Measurements from ENCODE around the gene EPS8.

The EPS8 gene

GRCh38 chr12:15712823-15713660, 76.1 kb downstream of the EPS8 start:
- DNase-seq = no peak

- no peak for DNase-seq
These were observed 77.0 kb downstream of the EPS8 start for GRCh38 chr12:15712160-15712559.

DNA sequence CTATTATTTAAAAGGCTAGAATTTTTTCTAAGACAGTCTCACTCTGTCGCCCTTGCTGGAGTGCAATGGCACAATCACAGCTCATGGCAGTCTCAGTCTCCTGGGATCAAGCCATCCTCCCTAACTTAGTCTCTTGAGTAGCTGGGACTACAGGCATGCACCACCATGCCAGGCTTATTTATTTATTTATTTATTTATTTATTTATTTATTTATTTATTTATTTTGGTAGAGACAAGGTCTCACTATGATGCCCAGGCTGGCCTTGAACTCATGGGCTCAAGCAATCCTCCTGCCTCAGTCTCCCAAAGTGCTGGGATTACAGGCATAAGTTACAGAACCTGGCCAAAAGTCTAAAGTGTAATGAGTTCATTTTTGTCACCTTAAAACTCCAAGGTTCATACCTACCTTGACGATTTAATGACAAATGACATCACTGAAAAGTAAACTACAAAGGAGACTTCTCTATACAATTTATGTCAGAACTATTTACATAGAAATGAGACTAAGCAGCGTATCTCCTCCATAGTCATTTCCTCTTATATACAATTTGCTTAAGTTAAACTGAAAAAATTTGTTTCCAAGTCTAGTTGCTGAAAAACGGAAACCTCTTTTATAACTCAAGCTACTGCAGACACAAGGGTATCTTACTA, 78.2 kb downstream of the EPS8 start:
- no peak for DNase-seq

- DNase-seq = no peak
These were observed 79.6 kb downstream of the EPS8 start for GRCh38 chr12:15709551-15709950.

DNA sequence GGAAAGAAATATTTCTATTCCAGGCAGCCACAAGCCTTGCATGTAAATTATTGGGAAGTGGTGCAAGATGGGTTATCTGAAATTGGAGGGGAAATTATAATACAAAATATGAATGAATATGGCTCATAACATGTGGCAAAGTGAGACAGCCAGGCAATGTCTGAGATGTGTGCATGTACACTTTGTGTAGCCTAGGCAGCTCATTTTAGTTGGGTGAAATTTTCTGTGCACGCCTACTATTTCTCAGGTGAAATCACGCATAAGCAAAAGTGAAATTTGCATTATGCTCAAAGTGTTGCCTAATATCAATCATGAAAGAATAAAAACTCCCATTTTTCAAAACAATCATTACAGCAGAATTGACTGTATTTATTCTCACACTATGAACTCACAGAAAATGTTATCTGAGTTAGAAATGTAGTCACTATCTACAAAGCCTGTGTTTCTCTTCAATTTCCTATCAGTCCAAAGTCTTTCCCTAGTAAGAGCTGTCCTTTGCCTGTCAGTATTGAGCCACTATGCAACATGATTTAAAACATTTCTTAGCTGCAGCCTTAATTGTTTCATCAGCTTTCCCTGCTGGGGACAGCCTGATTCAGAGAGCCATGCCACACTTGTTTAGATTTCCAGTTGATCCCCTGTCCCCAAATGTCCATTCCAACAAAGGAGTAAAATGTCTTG, 80.7 kb downstream of the EPS8 start:
- no peak for DNase-seq

DNA sequence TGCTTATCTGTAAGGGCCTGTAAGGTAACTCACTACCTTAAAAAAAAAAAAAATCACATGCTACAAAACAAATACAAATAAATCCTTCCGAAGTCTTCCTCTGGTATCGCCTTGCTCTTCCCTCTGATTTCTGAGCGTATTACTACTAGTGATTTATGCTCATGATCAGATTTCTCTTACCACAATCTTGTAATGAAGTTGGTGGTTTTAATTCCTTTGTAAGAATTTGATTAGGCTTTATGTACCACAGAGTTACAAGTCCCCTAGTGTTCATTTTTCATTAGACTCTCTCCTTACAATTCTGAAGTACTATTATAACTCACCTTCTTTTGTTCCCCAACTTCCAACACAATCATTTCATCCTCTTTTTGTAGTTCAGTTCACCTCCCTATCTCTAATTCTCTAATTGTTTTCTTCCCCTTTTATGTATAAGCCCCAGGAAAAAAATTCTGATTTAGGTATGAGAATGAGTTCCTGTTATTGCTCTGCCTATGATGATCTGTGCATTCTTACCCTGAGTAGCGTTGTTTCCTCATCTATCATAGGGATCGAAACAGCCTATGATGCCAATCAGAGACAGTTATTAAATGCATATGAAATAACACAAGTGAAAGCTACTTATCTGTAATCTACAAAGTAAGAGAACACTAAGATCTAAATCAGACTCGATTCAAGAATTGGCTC, 81.5 kb downstream of the EPS8 start:
- DNase-seq = no peak

DNA sequence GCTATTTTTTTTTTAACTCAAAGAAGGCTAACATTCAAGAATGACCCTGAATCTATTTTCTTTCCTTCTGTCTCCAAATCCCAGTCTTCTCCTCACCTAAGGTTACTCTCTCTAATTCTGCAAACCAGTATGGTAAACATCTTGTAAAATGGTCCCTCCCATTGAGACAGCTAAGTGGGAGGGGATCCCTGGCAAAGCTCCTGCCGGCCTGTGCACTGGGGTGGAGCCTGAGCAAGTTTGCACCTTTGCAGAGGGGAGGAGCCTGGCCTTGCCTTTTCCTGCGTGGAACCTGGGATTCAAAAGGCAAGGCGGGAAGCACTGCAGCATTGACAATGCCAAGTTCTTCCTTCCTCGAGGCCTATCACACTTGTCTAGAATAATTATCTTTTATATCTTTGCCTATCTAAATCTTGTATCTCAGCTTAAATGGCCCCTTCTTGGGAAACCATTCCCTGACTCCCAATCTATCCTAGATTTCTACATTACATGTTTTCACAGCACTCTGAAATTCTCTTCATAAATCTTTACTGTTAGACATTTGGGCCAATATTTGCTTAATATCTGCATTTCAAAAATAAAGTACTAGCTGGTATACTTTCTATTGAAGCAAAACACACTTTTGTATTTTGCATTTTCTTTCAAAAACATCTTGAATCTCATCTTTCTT, 83.0 kb downstream of the EPS8 start:
- no peak for DNase-seq

GRCh38 chr12:15705606-15706005, 83.6 kb downstream of the EPS8 start:
- no peak for DNase-seq

- DNase-seq = no peak
These were observed 86.9 kb downstream of the EPS8 start for GRCh38 chr12:15702276-15702675.

DNA sequence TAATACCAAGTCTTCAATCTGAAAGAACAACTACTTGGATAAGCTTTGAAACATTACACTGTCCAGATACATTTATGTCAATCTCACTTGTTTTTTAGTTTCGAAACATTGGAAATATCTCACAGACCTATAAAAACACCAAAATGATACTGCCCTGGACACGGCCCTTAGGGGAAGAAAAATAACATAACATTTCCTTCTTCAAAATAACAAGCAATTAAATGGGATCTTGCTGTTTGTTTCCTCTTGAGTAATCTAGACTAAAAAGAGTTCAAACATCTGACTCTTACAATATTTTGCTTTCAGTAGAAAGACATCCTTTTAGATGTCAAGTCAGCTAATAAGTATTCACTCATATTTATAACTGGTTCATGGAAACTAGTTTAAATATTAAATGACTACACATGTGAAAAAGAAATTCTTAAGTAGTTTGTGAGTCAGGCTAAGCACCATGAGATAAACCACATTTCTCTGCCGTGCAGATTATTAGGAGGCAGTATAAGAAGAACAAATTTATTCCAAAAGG, 87.5 kb downstream of the EPS8 start:
- no peak for DNase-seq

GRCh38 chr12:15701206-15701605, 88.0 kb downstream of the EPS8 start:
- no peak for DNase-seq

DNA sequence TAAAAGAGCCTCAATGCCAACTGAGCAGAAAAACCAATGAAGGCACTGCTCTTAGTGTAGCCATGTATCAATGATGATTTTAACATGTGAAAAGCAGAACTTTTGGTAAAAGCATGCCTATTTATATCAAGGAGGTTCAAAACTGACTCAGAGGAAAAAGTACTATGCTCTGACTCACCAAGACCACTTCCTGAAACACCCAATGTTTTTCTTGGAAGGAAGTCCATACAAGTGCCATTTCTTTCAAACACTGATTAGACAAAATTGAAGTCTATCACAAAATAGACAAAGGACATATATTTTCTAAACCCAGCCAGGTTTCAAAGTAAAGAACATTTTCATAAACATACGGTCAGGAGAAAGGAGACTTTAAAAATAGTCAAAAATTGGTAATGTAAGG, 88.6 kb downstream of the EPS8 start:
- DNase-seq = no peak

- no peak for DNase-seq
These were observed 89.3 kb downstream of the EPS8 start for GRCh38 chr12:15699886-15700285.

DNA sequence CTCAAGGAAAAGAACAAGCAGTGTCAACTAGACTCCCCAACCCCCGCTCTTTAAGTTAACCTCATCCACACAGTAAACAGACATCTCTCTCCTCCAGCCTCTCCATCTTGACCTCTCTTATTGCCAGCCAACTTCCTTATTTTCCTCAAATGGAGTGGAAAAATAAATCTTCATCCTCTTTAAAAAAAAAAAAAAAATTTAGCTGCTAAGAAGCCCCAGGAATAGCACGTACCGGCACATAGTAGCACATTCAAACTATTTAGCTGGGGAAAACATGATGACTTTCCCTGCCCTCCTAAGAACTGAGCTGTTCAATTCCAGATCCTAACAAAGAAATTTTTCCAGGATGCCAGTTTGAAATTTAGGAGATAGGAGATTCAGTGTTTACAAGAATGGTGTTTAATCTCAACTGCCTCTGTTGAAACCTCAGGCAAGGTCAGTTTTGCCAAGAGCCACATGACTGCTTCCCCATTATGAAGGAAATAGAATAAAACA, 90.8 kb downstream of the EPS8 start:
- DNase-seq = no peak

DNA sequence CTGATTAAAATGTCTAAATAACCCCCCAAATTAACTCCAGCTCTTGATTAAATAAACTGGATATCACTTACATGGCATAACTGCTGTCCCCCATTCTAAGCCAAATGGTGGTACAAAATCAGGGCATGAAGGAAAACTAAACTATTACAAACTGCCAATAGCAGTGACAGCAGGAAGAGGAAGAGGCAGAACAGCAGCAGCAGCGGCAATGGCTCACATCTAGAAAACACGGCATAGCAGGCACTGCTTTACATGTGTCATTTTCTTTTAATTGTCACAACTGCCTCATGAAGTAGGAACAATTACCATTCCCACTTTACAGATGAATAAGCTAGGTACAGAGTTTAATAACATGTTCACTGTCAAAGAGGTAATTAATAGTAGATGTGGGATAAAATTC, 92.0 kb downstream of the EPS8 start:
- no peak for DNase-seq

- no peak for DNase-seq
These were observed 95.8 kb downstream of the EPS8 start for GRCh38 chr12:15693228-15693911.

DNA sequence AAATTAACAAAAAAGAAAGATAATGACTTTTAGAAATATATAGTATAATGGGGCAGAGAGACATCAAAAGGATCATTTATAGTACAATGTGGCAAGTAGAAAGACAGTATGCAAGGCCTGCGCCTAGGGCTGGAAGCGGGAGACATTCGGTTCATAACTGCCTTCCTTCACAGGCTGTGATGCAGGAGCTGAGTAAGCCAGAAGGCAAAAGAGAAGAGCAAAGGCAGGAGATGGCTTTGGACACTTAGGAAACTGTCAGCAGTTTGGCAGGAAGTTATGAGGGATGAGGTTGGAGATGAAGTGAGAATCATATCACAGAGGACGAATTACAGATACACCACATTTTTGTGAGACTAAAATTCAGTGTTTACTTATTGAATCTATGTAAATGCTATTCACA, 97.8 kb downstream of the EPS8 start:
- DNase-seq = no peak

DNA sequence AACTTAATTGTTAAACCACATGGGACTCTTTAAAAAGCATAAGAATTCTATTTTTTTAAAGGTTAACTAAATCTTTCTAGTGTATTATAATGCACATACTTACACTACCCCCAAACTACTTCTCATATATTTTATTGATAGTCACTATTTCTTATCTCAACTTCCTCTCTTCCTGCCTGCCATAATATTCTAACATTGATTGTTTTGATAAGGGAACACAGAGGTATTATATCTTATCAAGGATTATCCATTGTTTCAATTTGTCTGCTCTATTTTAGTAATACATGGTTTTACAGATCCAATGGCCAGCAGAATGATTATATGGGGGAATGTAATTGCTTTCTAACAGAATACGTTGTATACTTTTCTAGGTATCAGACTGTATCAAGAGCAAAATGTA, 98.9 kb downstream of the EPS8 start:
- no peak for DNase-seq

GRCh38 chr12:15689751-15690191, 99.4 kb downstream of the EPS8 start:
- DNase-seq = no peak

GRCh38 chr12:15688838-15689625, 100.2 kb downstream of the EPS8 start:
- no peak for DNase-seq

DNA sequence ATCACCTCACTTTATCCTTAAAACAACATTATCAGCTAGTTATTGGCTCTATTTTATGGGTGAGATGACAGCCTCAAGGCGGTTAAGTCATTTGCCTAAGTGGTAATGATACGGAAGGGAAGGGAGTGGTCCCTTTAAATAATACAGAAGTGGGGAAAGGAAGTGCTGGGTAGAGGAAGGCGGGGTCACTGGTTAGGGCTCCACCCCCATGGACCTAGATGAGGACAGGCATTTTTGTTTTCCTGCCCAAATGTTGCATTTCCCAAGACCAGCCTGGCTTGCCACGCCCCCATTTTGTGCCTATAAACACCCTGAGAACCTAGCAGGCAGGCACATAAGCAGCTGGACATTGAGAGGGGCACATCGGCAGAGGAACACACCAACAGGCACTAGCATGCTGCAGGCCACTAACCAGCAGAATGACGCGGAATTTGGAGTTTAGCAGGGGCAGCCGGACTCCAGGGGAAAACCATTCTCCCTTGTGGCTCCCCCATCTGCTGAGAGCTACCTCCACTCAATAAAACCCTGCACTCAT, 100.9 kb downstream of the EPS8 start:
- DNase-seq = no peak

All from stimulated activated naive CD4-positive, alpha-beta T cell (primary cell).